AG10803 (cell line): ENCODE measurements around the gene KATNB1.

ENCODE experiments used
- DNase-seq: peaks from one replicate; pipeline ENCODE4 v3.0.0; 2010; ENCODE audit warnings: low read depth
- H3K4me3 ChIP-seq: 2 replicates; pipeline ENCODE4 v1.5.1; 2011; ENCODE audit warnings: mild to moderate bottlenecking, low read length, control low read depth
- TF ChIP-seq, protein P1 (sequence below): conservative IDR thresholded peaks from 2 replicates; pipeline ENCODE4 v1.5.1; 2011; ENCODE audit warnings: mild to moderate bottlenecking, low read length, control low read depth, inconsistent platforms

Gene KATNB1

DNA sequence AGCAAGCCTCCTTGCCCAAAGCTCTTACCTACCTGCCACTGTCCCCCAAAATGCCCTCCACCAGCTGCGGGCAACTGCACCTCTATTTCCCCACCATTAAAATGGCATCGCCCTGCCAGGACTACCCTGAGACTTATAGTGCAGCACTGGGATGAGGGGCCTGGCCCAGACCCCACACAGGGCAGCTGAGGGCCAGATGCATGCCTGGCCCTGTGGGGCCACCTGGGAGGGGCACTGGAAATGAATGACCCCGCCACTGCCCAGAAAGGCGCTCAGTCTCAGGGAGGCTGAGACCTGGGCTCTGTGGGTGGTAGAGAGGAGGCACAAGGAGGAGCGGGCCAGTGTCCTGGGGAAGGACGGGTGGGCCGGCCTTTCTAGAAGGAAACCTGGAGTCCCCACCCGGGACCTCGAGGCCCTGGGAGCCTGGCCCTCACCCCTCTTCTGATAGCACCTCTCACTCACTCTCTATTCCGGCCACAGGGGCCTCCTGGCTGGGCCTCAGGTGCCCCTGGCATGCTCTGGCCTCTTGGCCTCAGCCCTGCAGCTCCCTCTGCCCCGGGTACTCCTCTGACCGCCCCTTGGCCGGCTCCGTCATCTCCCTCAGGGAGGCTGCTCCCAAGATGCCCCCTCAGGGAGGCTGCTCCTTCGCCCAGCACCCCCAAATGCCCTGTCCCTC, 26.9 kb downstream of the KATNB1 start:
- no peak overlapping the region for H3K4me3 ChIP-seq
- no peak for DNase-seq

DNA sequence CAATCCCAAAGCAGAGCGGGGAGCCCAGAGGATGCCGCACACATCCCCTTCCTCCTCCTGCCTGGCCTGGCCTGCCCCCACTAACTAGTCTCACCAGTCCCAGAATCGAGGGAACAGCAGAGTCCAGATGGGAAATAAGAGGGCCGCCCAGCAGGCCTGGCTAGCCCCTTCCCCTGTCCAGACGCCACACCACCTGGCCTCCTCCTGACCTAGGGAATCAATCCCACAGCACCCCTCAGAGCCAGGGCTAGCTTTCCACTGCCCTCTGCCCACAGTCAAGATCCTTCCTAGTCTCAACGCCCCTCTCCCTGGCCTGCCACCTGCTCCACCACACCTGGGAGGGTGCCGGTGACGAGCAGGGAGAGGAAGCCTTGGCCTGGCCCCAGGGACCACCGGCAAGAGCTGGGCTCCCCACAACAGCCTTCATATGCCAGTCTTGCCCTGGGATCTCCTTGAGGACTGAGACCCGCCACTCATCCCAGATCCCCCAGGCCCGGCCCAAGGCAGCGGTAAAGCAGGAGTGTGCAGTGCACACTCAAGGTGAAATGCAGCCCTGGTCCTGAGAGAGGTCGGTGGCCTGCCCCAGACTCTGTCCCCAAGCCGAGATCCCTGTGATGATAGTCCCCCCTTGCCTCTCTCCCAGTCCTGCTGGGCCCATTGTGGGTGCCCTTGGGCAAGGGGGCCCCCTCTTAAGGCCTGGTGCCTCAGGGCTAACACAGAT, 27.9 kb downstream of the KATNB1 start:
- H3K4me3 ChIP-seq = no peak overlapping the region
- DNase-seq = no peak
- TF ChIP-seq, protein P1, sequence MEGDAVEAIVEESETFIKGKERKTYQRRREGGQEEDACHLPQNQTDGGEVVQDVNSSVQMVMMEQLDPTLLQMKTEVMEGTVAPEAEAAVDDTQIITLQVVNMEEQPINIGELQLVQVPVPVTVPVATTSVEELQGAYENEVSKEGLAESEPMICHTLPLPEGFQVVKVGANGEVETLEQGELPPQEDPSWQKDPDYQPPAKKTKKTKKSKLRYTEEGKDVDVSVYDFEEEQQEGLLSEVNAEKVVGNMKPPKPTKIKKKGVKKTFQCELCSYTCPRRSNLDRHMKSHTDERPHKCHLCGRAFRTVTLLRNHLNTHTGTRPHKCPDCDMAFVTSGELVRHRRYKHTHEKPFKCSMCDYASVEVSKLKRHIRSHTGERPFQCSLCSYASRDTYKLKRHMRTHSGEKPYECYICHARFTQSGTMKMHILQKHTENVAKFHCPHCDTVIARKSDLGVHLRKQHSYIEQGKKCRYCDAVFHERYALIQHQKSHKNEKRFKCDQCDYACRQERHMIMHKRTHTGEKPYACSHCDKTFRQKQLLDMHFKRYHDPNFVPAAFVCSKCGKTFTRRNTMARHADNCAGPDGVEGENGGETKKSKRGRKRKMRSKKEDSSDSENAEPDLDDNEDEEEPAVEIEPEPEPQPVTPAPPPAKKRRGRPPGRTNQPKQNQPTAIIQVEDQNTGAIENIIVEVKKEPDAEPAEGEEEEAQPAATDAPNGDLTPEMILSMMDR = no peak

More for the DNA sequence above, 26.9 kb downstream of the KATNB1 start:
- TF ChIP-seq, protein P1 = no peak

DNA sequence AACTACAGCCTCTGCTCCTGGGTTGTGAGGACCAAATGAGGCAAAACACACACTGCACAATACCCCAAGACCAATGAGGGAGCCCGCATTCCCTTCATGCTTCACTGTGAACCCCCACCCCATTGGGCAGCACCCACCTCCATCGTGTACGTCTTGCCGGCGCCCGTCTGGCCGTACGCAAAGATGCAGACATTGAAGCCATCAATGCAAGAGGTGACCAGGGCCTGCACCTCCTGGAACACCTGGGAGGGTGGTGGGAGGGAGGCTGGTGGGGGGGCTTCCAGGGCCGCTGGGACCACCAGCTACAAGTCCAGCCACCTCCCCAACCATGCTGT, 28.4 kb downstream of the KATNB1 start:
- no peak for DNase-seq
- H3K4me3 ChIP-seq = no peak overlapping the region
- TF ChIP-seq, protein P1 = no peak

DNA sequence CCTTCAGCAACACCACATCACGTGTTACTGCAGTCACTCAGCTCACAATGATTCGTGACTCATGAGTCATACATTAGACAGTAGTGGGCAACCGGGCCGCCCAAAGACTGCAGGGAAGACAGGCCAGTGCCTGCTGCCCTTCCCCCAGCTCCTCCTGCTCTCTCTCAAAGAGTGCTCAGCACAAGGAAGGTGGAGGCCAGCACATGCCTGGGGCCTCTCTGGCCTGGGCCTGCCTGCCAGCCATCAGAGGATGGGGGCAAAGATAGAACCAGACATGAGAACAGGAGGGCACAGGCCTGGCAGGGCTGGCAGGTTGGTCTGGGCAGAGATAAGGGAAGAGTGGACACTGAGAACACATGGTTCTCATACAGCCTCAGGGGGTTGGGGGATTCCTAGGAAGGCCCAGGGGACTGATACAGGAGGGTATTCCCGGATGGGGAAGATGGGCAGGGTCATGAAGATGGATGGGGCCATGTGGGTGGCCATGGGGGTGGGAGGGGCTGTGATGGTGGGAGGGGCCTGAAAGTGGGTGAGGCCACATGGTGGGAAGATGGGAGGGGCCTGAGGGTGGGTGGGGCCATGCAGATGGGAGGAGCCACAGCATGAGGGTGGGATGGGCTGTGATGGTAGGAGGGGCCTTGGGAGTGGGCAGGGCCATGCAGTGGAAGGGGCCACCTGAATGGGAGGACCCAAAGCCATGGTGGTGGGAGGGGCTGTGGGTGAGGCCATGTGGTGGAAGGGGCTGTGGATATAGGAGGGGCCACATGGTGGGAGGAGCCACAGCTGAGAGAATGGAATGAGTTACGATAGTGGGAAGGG, 29.0 kb downstream of the KATNB1 start:
- TF ChIP-seq, protein P1 = no peak
- H3K4me3 ChIP-seq = no peak overlapping the region
- peak; percentile 81 for DNase-seq

DNA sequence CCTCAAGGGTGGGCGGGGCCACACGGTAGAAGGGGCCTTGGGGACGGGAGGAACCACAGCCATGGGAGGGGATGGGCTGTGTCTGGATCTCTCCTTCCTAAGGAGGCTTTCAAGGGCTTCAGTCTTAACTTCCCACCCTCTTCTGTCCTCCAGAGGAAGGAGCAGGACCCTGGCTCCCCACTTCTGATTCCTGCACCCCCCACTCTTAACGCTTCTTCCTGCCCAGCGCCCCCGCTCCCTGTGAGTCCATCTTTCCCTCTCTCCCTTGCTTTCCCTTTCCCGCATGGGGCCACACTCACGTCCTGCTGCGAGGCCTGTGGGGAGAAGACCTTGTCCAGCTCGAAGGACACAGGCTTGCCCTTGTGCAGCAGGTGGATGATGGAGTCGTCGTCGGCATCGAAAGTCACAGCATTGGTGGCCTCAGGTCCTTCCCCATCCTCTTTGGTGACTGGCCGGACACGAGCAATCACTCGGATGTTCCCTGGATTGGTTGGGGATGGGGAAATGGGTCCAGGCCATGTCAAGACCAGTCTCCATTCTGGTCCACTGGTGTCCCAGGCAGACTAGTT, 29.7 kb downstream of the KATNB1 start:
- H3K4me3 ChIP-seq = no peak overlapping the region
- TF ChIP-seq, protein P1 = no peak
- no peak for DNase-seq

DNA sequence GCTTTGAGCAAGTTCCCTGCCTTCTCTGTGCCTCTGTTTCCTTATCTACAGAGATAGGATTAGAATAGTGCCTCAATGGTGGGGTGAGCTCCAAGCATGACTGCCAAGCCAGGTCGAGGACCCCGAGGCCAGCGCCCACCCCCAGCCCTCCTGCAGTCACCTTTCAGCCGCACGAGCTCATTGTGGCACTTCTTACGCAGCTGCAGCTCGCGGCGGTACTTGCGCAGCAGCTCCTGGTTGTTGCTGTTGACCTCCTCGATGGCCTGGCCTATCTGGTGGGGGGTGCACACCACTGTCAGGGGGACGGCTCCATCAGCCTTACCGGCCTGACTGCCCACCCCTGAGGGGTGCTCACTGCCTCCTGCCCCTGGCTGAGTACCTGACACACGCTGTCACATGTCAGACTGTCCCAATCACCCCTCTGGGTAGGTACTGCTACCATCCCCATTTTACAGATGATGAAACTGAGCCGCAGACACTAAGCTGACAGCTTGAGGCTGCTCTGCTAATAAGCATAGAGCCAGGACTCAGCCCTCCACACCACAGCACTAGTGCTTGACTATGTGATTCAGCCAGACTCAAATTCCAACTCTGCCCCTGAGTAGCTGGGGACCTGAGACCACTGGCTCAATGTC, 31.3 kb downstream of the KATNB1 start:
- no peak for DNase-seq
- TF ChIP-seq, protein P1 = no peak
- no peak overlapping the region for H3K4me3 ChIP-seq
